K562 (cell line): ENCODE data around the gene HEMGN. TPM values are rescaled to one million over a fixed set of nuclear protein-coding genes. Genes with fewer than 3 reads are reported as not detected.

Experiments used
- COPS2 ChIP-seq: fragments of 450-650 bp; conservative IDR thresholded peaks from 2 replicates; pipeline ENCODE4 v1.6.1; 2016; ENCODE audit warnings: mild to moderate bottlenecking, moderate library complexity
- DPF2 ChIP-seq: fragments of 450-650 bp; IDR thresholded peaks from 2 replicates; pipeline ENCODE4 v1.6.1; 2016
- FOSL1 ChIP-seq: fragments of 200-800 bp; sonication (Bioruptor generic); conservative IDR thresholded peaks from 2 replicates; pipeline ENCODE4 v1.6.1; 2016; ENCODE audit warnings: missing genetic modification characterization, missing compliant biosample characterization
- MAFK ChIP-seq: IDR thresholded peaks from 2 replicates; pipeline ENCODE4 v1.6.1; 2011; ENCODE audit warnings: low read length, improper control_type of control experiment
- NCOA4 ChIP-seq: fragments of 450-650 bp; IDR thresholded peaks from 2 replicates; pipeline ENCODE4 v1.6.1; 2018; ENCODE audit warnings: mild to moderate bottlenecking; ENCODE audit not compliant: partially characterized antibody
- NUFIP1 ChIP-seq: fragments of 450-650 bp; IDR thresholded peaks from 2 replicates; pipeline ENCODE4 v1.6.1; 2018; ENCODE audit not compliant: partially characterized antibody
- SMAD4 ChIP-seq: fragments of 250-450 bp; sonication (Bioruptor Pico); conservative IDR thresholded peaks from 2 replicates; pipeline ENCODE4 v1.8.0; 2021; ENCODE audit warnings: inconsistent platforms, mild to moderate bottlenecking, moderate library complexity
- ZNF583 ChIP-seq: fragments of 250-450 bp; sonication (Bioruptor Pico); IDR thresholded peaks from 2 replicates; pipeline ENCODE4 v1.4.0; 2020
- ZNF592 ChIP-seq: fragments of 450-650 bp; IDR thresholded peaks from 2 replicates; pipeline ENCODE4 v1.6.1; 2017; ENCODE audit warnings: antibody characterized with exemption, mild to moderate bottlenecking
- ZNF766 ChIP-seq: fragments of 200-800 bp; sonication (Bioruptor generic); conservative IDR thresholded peaks from 2 replicates; pipeline ENCODE4 v1.6.1; 2016; ENCODE audit warnings: missing genetic modification characterization, missing compliant biosample characterization
- polyA plus RNA-seq, 8 experiments: library from polyadenylated mRNA; depleted of rRNA in 4 of 8; stranded (reverse) in 5 of 8; unstranded in 3 of 8; fragments of >200 nt; fragmentation: Nextera tagmentation in 2 of 8; fragmentation: Illumina TruSeq in 1 of 8; extraction: Ambion mirVana in 2 of 8; extraction: Trizol in 1 of 8; gene quantifications; 2 replicates each; pipeline versions ENCODE4 v1.2.1 to v1.2.3, GENCODE V29; 2011 to 2014; ENCODE audit warnings: inconsistent platforms in 1 of 8, missing spikeins in 1 of 8
- total RNA-seq, 7 experiments: library from RNA; depleted of rRNA in 6 of 7; stranded (reverse); fragments of >200 nt in 6 of 7; fragmentation: Illumina TruSeq in 2 of 7; extraction: Trizol in 2 of 7; gene quantifications; 2 replicates each; pipeline versions ENCODE4 v1.2.1 to v1.2.3, GENCODE V29; 2011 to 2021; ENCODE audit warnings: low replicate concordance in 1 of 7
- TF ChIP-seq, protein P1 (sequence below), 2 experiments: fragments of 450-650 bp in 1 of 2; sonication (generic) in 1 of 2; formaldehyde crosslinking in 1 of 2; IDR thresholded peaks in 1 of 2; conservative IDR thresholded peaks in 1 of 2; 2 replicates each; pipeline versions ENCODE4 v1.6.1 to v1.8.1; 2016 to 2023; ENCODE audit warnings: mild to moderate bottlenecking in 2 of 2, moderate library complexity in 2 of 2, inconsistent platforms in 1 of 2, missing genetic modification reagents in 1 of 2
- TF ChIP-seq, protein P2 (sequence below): fragments of 250-450 bp; sonication (Bioruptor Pico); IDR thresholded peaks from 2 replicates; pipeline ENCODE4 v1.5.0; 2021
- TF ChIP-seq, protein P3 (sequence below), 2 experiments: fragments of 200-800 bp in 1 of 2; sonication (Bioruptor generic) in 1 of 2; sonication (generic) in 1 of 2; formaldehyde crosslinking in 1 of 2; IDR thresholded peaks in 1 of 2; conservative IDR thresholded peaks in 1 of 2; 2 replicates each; pipeline versions ENCODE4 v1.5.0 to v1.6.1; 2016 to 2020; ENCODE audit warnings: missing compliant biosample characterization in 1 of 2, missing genetic modification characterization in 1 of 2, missing genetic modification reagents in 1 of 2

Gene HEMGN
- total and polyA plus RNA-seq, 9 of the 15 experiments (the other 6 are each of a cell fraction or from before 2014, with no cell fraction given) = 56.3 to 258 (median 137) TPM

- TF ChIP-seq, protein P1, sequence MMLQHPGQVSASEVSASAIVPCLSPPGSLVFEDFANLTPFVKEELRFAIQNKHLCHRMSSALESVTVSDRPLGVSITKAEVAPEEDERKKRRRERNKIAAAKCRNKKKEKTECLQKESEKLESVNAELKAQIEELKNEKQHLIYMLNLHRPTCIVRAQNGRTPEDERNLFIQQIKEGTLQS (IDR thresholded peaks at IDR 0.05) = no peak
- TF ChIP-seq, protein P1 (CRISPR knock-in tag; conservative IDR thresholded peaks at IDR 0.05) = no peak
- TF ChIP-seq DPF2 (no peak), ZNF766 (CRISPR knock-in tag) (0 out of 2 replicates have a peak, but pooled peaks have one; percentile 42), FOSL1 (peak; percentile 30; the same call in 1 of the 2 replicates), COPS2 (no peak), SMAD4 (CRISPR knock-in tag) (peak; percentile 77), ZNF592 (peak; percentile 96), NCOA4 (no peak), MAFK (peak; percentile 28; the same call in 1 of the 2 replicates), NUFIP1 (no peak), ZNF583 (peak; percentile 78; the same call in 1 of the 2 replicates)
- TF ChIP-seq, protein P2, sequence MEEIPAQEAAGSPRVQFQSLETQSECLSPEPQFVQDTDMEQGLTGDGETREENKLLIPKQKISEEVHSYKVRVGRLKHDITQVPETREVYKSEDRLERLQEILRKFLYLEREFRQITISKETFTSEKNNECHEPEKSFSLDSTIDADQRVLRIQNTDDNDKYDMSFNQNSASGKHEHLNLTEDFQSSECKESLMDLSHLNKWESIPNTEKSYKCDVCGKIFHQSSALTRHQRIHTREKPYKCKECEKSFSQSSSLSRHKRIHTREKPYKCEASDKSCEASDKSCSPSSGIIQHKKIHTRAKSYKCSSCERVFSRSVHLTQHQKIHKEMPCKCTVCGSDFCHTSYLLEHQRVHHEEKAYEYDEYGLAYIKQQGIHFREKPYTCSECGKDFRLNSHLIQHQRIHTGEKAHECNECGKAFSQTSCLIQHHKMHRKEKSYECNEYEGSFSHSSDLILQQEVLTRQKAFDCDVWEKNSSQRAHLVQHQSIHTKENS = no peak
- TF ChIP-seq, protein P3, sequence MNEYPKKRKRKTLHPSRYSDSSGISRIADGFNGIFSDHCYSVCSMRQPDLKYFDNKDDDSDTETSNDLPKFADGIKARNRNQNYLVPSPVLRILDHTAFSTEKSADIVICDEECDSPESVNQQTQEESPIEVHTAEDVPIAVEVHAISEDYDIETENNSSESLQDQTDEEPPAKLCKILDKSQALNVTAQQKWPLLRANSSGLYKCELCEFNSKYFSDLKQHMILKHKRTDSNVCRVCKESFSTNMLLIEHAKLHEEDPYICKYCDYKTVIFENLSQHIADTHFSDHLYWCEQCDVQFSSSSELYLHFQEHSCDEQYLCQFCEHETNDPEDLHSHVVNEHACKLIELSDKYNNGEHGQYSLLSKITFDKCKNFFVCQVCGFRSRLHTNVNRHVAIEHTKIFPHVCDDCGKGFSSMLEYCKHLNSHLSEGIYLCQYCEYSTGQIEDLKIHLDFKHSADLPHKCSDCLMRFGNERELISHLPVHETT (CRISPR knock-in tag; conservative IDR thresholded peaks at IDR 0.05 in 1 of 2, IDR thresholded peaks at IDR 0.05 in 1 of 2) = peak in 1 of 2 experiments; percentile 22; a peak in 1 of 4 replicates
Observed at GRCh38 chr9:97958812-97959511, 21.0 kb upstream of the HEMGN start (continued).
